Hepatocyte (in vitro differentiated cells): ENCODE data around the gene ATPAF1.

Experiments used
- CTCF ChIP-seq: fragments of 200-600 bp; sonication (generic); IDR thresholded peaks from 2 replicates; pipeline ENCODE4 v1.5.1; 2016; ENCODE audit warnings: antibody characterized with exemption, mild to moderate bottlenecking; ENCODE audit not compliant: poor library complexity
- EZH2phosphoT487 ChIP-seq: fragments of 200-600 bp; sonication (generic); IDR thresholded peaks from one replicate; pipeline ENCODE4 v1.6.1; 2018; ENCODE audit warnings: antibody characterized with exemption, mild to moderate bottlenecking, low read depth, moderate library complexity; ENCODE audit not compliant: unreplicated experiment, severe bottlenecking

GRCh38 chr1:46687093-46687659 is 19.0 kb upstream of the ATPAF1 start:
- TF ChIP-seq EZH2phosphoT487: no peak
- no peak for TF ChIP-seq CTCF
